HG03457 (cell line): ENCODE measurements around the gene CYP26C1.
"Not testable (repeated sequence)": the region's sequence is repeated elsewhere in the genome, so short reads cannot be mapped to it uniquely, and the experiment has no call there.

Experiments
- ATAC-seq: cut with Tn5 transposase; IDR thresholded peaks from one replicate; pipeline ENCODE4 v1.9.1; 2021; ENCODE audit warnings: moderate number of reproducible peaks; ENCODE audit not compliant: unreplicated experiment

Gene CYP26C1

DNA sequence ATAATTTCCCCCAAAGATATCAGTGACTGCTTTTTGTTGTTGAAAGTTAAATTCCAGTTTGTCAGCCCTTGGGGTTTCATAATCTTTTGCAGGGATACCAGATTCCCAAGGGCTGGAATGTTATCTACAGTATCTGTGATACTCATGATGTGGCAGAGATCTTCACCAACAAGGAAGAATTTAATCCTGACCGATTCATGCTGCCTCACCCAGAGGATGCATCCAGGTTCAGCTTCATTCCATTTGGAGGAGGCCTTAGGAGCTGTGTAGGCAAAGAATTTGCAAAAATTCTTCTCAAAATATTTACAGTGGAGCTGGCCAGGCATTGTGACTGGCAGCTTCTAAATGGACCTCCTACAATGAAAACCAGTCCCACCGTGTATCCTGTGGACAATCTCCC, 16.3 kb downstream of the CYP26C1 start:
- ATAC-seq = no peak

DNA sequence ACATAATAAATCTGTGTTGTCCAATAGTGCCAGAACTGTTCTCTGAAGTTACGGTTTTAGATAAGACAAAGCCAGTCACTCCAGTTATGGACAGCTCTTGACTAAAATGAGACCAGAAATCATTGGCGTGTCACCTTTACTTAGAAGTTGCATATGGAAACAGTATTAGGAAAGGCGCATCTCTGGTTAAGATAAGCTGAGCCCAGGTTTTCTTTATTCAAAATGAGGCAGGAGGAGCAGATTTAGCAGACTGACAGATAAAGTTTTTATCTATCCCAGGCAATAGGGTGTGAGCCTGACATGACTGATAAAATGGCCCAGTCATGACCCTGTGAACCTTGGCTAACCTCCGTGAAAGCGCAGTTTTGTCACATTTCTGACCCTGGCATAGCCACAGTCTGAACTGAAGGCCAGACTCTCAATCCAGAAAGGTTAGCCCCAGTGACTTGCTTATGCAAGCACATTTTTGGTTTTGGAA, 17.3 kb downstream of the CYP26C1 start:
- ATAC-seq = no peak

DNA sequence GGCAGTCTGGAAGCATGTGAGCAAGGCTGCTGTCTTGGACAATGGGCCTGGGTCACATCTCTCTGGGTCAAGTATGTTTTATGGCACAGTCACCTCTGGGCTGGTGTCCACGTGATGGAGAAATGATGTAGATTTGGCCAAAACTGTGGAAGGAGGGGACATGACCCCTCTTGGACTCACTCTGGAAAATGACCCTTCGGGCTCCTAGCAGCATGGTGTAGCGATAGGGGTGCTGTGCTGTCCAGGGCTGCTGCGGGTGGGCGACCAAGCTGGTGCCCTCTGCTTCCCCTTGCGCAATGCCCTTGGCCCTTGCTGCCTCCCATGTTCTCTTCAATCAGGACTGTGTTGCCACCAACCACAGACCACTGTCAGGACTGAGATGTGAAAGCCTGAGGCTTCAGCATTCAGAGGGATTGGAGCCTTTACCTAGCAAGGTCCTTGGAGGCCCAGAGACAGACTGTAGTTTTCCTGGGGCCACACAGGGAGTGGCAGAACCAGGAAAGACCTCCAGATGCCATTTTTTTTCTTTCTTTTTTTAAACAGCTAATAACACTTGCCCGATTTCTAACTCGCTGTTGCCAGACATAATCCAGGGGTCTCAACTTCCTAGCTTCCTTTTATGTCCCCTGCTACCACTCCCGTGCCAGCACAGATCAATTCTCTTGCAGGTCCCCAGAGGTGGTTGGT, 19.2 kb downstream of the CYP26C1 start:
- ATAC-seq = no peak

DNA sequence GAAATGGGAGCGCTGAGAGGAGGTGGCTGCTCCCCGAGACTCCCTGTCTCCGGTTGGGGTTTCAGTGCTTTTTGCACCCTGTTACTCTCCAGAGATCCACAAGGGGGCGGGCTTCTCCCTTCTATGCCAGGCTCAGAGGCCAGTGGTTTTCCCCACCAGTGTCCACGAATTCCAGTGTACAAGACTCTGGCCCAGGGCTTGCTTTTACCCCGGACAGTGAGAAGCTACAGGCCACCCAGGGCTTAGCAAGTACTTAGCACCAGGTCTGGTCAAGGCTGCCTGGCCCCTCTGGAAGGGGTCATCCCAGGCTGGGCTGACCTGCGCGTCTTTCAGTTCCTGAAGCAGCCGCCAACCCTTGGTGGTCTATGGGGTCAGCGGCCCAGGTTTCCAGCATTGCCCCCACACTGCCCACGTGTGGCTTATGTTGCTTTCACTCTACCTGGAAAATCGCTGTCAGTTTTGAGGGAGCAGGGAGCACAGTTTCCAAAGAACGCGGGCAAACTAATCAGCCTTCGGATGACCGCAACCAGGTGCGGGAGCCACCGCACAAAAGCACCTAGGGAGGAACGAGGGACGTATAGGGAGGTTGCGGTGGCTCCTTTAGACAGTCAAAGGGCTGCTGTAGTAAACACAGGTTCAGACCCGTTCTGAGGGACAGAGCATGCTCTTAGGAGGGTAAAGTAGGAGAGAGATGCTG, 19.9 kb downstream of the CYP26C1 start:
- no peak for ATAC-seq

DNA sequence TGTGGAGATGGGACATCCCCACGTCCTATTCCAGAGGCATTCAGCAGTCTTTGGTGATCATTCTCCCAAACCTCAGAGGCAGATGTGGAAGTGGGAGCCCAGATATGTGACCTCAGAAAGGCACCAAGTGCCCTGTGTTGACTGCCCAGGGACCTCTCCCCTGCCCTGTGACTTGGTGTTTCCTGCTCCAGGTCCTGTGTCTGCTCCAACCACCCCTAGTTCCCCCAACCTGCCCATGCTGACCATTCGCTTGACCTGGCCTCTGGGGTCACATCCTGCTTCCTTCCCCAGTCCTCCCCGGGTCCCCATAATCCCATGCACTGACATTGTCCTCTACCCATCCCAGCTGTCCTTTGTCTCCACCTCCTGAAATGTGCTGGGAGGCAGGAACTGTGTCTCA, 20.7 kb downstream of the CYP26C1 start:
- no peak for ATAC-seq

DNA sequence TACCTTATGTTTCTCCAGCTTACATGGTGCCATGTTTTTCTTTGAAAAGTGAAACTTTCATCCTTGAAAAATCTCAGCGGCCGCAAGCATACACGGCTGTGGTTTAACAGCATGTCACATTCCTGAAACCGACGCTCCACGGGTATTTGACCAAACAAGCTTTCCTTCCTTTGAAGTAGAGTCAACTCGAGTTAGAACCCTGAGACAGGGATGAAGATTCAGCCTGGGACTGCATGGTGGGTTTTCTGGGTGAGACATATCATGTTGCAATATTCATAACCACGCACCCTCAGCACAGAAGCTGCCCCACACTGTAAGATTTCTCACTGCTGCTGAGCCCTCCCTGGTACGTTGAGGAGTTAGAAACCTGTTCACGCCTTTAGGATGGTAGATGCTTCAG, 21.2 kb downstream of the CYP26C1 start:
- no peak for ATAC-seq

DNA sequence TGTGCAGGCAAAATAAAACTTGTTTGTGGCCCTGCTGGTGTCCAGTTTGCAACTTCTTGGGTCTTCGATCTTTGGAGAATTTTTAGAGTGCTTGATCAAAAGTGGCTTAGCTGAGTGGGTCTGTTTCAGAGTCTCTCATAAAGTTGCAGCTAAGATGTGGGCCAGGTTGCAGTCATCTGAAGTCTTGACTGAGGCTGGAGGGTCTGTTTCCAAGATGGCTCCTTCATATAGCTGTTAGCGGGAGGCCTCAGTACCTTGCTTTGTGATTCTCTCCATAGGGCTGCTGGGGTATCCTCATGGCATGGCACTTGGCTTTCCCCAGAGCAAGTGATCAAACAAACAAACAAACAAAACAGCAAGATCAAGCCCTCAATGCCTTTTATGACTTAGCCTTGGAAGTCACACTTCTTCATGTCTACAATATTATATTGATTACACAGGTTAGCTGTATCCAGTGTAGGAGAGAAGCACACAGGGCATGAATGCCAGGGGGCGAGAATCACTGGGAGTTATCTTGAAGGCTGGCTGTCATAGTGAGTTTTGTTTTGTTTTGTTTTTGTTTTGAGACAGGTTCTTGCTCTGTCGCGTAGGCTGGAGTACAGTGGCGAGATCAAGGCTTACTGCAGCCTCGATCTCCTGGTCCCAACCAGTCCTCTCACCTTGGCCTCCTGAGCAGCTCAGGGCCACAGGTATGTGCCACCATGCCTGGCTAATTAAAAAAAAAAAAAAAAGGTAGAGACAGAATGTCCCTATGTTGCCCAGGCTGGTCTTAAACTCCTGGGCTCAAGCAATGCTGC, 23.3 kb downstream of the CYP26C1 start:
- no peak for ATAC-seq

DNA sequence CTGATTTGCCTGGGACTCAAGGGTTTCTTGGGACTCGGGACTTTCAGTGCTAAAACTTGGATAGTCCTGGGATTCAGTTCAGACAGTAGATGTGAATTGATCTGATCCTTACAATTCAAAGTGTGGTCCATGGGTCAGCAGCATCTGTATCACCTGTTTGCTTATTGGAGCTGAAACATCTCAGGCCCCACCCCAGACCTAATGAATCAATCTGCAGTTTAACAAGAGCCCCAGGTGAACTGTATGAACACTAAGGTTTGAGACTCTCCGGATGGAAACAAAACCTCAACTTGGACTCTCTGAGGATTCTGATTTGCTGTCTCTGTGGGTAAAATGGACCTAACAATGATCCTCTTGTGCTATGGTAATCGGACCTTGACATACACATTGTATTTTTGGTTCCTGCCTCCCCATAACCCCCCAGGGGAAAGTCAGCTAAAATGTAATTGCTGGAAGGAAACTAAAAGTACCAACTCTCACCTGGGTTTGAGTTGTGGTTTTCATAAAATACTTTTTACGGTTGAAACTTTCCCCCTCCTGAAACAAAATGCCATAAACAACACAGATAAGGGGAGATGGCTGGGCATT, 24.8 kb downstream of the CYP26C1 start:
- no peak for ATAC-seq

DNA sequence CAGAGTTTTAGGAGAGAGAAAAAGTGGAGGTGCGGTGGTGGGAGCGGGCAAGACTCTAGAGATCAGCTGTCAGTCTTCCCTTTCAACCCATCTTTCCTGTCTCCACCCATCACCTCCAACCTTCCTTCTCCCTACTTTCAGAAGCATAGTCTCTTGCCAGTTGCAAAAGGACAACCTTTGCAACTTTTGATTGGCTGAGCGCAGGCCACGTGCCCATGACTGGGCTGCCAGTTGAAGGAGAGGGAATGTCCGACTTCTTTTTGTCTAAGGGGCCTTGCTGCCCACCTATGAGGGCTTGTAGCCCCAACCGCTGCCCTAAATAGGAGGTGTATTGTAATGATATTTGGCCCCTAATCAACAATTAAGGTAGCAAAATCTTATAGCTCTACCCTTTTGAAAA, 25.7 kb downstream of the CYP26C1 start:
- ATAC-seq = no peak

DNA sequence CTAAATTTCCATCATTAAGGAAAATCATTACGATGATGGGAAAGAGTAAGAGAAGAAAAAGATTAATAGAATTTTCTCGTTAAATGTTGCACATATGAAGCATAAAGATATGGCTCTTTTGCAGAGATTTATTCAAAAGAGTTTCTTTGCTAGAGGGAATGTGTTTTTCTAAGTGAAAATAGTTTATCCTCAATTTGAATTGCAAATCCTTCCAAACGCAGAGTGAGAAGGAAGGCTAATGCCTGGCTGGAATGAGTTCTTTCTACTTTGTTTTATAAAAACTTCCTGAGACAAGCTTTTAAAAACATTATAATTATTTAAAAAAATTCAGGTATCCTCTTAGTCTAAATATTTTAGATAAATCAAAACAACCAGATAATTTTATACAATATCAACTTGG, 27.2 kb downstream of the CYP26C1 start:
- ATAC-seq = no peak

DNA sequence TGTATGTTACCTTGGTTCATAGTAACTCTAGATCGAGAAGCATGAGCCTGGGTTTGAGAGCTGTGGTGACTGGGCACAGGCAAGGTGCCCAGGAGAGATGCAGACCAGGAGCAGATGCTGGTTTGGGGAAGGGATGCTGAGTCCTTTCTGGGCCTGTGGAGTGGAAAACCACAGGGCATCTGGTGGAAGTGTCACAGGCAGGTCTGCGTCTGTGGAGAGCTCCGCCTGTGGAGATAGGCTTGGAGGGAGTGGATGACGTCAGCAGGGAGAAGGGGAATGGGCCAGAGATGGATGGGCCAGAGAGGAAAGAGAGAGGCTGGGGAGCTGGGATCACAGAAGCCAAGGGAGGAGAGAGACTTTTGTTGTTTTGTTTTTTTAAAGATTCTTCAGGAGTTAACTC, 27.9 kb downstream of the CYP26C1 start:
- no peak for ATAC-seq

DNA sequence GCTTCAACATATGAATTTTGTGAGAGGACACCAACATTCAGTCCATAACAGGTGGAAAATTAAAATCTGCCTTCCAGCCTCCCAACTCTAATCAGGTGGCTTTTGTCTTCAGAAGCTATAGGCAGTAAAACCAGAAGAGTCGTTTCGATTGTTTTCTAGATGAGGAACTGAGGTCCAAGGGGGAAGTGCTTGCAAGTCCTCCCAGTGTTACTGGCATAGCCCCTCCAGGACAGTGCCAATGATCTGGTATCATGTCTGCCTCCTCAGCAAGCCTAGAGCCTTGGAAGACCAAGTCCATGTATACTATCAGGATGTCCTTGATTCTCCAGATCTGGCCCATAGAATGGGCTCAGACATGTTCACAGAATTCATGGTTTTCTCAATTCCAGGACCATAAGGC, 30.0 kb downstream of the CYP26C1 start:
- no peak for ATAC-seq

DNA sequence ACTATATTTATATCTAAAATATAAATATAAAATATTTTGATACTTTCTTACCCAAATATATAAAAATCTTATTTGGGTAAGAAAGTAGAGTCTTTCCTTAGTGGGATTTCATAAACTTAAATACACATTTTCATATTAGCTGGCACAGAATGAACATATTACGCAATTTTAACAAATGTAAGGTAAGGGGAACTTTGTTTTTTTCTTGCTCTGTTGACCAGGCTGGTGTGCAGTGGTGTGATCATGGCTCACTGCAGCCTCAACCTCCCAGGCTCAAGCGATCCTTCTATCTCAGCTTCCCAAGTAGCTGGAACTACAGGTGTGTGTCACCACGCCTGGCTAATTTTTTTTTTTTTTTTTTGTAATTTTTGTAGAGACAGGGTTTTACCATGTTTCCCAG, 31.4 kb downstream of the CYP26C1 start:
- ATAC-seq = no peak

DNA sequence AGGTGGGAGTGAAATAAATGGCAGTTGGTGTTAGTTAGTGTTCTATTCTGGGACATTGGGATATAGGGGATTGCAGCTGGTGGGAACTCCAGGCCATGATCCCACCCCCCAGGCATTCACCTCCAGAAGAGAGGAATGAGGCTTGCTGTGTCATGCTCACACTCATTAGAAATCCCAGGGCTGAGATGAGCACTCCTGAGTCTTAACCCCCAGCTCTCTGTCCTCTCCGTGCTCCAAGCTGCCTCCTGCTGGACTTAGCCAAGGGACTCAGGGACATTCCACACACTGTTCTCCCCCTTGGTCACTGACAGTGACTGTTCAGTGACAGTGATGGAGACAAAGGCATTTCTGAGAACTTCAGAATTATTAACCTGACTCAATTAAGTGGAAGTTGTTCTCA, 34.6 kb downstream of the CYP26C1 start:
- no peak for ATAC-seq

DNA sequence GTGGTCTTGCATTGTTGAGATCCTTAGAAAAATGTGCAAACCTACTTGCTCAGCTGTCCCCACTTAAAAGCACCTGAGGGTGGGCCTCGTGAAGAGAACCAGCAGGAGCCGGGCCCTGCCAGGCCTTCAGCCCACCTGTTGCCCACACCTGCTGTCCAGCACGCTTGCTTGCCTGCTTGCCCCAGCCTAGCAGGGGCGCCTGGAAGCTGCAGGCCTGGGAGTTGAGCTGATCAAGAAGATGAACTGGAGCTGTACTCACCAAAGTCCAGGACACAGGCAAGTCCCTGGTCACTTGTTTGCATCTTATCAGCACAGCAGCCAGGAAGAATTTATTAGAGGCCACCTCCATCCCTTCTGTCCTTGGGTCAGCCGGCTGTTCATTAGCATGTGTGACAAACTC, 36.3 kb downstream of the CYP26C1 start:
- no peak for ATAC-seq

DNA sequence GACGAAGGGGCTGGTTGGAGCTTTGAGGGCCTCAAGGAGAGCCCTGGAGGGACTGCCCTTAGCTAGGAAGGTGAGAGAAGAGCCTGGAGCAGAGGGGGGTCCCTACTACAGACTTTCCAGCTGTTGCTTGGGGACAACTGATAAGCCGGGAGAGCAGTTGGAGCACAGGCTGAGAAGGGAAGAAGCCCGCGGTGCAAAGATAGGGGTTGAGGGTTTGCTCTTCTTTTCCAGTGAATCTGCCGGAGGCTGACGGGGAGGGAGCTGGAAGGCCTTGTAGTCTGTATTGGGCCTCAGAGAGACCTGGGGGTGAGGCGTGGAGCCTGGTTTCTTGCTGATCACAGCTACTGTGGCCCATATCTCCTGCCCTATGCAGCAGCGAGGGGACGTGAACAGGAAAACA, 36.8 kb downstream of the CYP26C1 start:
- ATAC-seq = no peak

DNA sequence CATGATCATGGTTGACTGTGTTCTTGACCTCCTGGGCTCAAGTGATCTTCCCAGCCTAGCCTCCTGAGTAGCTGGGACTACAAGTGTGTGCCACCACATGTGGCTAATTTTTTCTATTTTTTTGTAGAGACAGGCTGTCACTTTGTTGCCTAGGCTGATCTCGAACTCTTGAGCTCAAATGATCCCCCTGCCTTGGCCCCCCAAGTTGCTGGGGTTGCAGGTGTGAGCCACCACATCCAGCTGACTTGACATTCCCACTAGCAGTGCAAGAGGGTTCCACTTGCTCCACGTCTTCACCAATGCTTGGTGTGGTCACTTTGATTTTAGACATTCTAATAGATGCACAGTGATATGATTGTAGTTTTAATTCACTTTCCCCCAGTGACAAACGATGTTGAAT, 38.2 kb downstream of the CYP26C1 start:
- ATAC-seq = no peak

DNA sequence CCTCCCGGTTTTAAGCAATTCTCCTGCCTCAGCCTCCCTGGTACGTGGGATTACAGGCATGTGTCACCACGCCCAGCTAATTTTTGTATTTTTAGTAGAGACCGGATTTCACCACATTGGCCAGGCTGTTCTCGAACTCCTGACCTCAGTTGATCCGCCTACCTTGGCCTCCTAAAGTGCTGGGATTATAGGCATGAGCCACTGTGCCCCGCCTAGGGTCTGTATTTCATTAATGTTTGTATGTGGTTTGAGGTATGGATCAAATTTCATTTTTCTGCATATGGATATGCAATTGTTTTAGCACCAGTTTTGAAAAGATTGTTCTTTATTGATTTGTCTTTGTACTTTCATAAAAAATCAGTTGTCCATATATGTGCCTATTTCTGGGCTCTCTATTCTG, 39.1 kb downstream of the CYP26C1 start:
- ATAC-seq = no peak

DNA sequence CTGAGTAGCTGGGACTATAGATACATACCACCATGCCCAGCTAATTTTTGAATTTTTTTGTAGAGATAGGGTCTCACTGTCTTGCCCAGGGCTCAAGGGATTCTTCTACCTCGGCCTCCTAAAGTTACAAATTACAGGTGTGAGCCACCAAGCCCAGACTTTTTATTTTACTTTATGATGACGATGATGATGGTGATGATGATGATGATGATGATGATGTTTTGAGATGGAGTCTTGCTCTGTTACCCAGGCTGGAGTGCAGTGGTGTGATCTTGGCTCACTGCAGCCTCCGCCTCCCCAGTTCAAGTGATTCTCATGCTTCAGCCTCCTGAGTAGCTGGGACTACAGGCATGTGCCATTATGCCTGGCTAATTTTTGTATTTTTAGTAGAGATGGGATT, 40.5 kb downstream of the CYP26C1 start:
- ATAC-seq = not testable (repeated sequence)

DNA sequence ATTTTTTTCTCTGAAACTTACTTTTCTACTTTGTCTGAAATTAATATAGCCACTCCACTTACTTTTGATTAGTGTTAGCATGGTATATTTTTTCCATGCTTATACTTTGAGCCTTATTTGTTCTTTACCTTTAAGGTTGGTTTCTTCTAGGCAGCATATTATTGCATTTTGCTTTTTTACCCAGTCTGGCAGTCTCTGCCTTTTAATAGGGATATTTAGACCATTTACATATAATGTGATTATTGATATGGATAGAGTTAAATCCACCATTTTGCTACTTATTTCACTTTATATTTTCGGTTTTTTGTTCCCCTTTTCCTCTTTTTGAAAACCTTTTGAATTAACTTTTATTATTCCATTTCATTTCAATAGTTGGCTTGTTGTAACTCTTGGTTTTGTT, 43.4 kb downstream of the CYP26C1 start:
- no peak for ATAC-seq

DNA sequence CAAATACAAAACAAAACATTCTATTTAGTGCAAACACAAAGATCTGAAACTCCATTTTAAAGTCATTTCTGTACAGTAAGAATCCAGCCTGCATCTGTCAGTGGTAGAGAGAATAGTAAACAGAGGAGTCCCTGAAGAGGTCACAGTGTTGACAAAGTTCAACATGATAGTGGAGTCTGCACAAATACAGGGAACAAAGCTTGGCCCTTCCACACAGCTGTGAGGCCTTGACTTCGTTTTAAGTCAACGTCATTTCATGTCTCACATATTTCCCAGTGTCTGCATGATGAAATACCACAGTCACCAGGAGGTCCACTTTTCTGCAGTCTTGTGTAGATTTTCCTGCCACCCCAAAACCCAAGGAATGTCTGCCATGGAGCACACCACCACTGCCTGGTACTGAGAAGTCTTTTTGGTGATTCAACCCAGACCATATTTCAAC, 46.1 kb downstream of the CYP26C1 start:
- no peak for ATAC-seq
